H1 (cell line): Measurements from ENCODE around the gene SLC35F1. TPM values are rescaled to one million over a fixed set of nuclear protein-coding genes. Genes with fewer than 3 reads are reported as not detected.
A peak's percentile ranks its signal among the peaks of the same experiment; 100 is the strongest.

Experiments used
- CTCF ChIA-PET: fragments of 300-600 bp; sonication (Branson Sonifier 250); formaldehyde crosslinking; loops from one replicate; lab custom pipeline; 2021; ENCODE audit not compliant: partially characterized antibody; lab: Charles Lee
- POLR2A ChIA-PET: fragments of 300-600 bp; sonication (Branson Sonifier 250); formaldehyde crosslinking; loops from one replicate; lab custom pipeline; 2021; ENCODE audit warnings: inconsistent platforms; ENCODE audit not compliant: partially characterized antibody; lab: Charles Lee
- DNase-seq, 2 experiments: peaks; one replicate each; pipeline versions ENCODE4 v3.0.0 to v3.0.0-alpha.2; 2010 to 2022; ENCODE audit warnings: low spot score in 2 of 2, low read depth in 1 of 2, mixed read lengths in 1 of 2
- FAIRE-seq: peaks from 2 replicates; lab custom pipeline; 2011; peaks lifted over from hg19 to GRCh38; lab: Jason Lieb, UNC
- H2AFZ ChIP-seq: 2 replicates; pipeline ENCODE4 v1.8.1; 2012; ENCODE audit warnings: low read length, inconsistent platforms
- H2AK5ac ChIP-seq: 2 replicates; pipeline ENCODE4 v1.6.1; 2013; ENCODE audit warnings: low read depth, low read length
- H2BK120ac ChIP-seq: replicated peaks from 2 replicates; pipeline ENCODE3; 2013; ENCODE audit warnings: low read depth, low read length, inconsistent platforms
- H2BK12ac ChIP-seq: 2 replicates; pipeline ENCODE4 v1.6.1; 2013; ENCODE audit warnings: low read depth, low read length
- H2BK15ac ChIP-seq: 2 replicates; pipeline ENCODE4 v1.6.1; 2013; ENCODE audit warnings: low read length
- H2BK20ac ChIP-seq: 2 replicates; pipeline ENCODE4 v1.6.1; 2013; ENCODE audit warnings: low read length
- H2BK5ac ChIP-seq: 2 replicates; pipeline ENCODE4 v1.6.1; 2013; ENCODE audit warnings: low read depth, low read length
- H3K14ac ChIP-seq: 2 replicates; pipeline ENCODE4 v1.6.1; 2013; ENCODE audit warnings: inconsistent platforms; ENCODE audit not compliant: insufficient read length
- H3K18ac ChIP-seq: 2 replicates; pipeline ENCODE4 v1.6.1; 2013; ENCODE audit warnings: low read length; ENCODE audit errors: extremely low read depth
- H3K23ac ChIP-seq: 2 replicates; pipeline ENCODE4 v1.6.1; 2013; ENCODE audit warnings: inconsistent platforms; ENCODE audit not compliant: insufficient read length
- H3K23me2 ChIP-seq: 2 replicates; pipeline ENCODE4 v1.6.1; 2013; ENCODE audit warnings: low read depth, low read length
- H3K27ac ChIP-seq: 2 replicates; pipeline ENCODE4 v1.6.1; 2011; ENCODE audit warnings: low read depth, low read length, inconsistent platforms
- H3K27me3 ChIP-seq, 4 experiments: replicated peaks in 1 of 4; 1 replicate in 1 of 4; 2 replicates in 3 of 4; pipeline versions ENCODE4 v1.6.1 to v1.8.1; 2011 to 2013; ENCODE audit warnings: low read length in 3 of 4, mild to moderate bottlenecking in 3 of 4, inconsistent platforms in 2 of 4, mixed read lengths in 2 of 4, moderate library complexity in 1 of 4; ENCODE audit not compliant: control insufficient read depth in 3 of 4, insufficient read depth in 3 of 4; ENCODE audit errors: extremely low read depth in 1 of 4
- H3K36me3 ChIP-seq, 4 experiments: 2 replicates each; pipeline versions ENCODE4 v1.6.1 to v1.8.1; 2011 to 2013; ENCODE audit warnings: mild to moderate bottlenecking in 4 of 4, low read length in 3 of 4, moderate library complexity in 2 of 4, control low read depth in 1 of 4, inconsistent platforms in 1 of 4; ENCODE audit not compliant: insufficient read depth in 4 of 4, control insufficient read depth in 2 of 4
- H3K4ac ChIP-seq: replicated peaks from 2 replicates; pipeline ENCODE3; 2013; ENCODE audit warnings: low read length, low read depth, mixed read lengths, inconsistent platforms; ENCODE audit not compliant: insufficient read length
- H3K4me1 ChIP-seq, 4 experiments: replicated peaks in 1 of 4; 1 replicate in 1 of 4; 2 replicates in 3 of 4; pipeline versions ENCODE4 v1.6.1 to v1.8.1; 2011 to 2013; ENCODE audit warnings: low read length in 3 of 4, inconsistent platforms in 2 of 4, mixed read lengths in 1 of 4; ENCODE audit not compliant: insufficient read depth in 4 of 4, control insufficient read depth in 3 of 4
- H3K4me2 ChIP-seq, 2 experiments: 2 replicates each; pipeline versions ENCODE4 v1.6.1 to v1.8.1; 2011 to 2013; ENCODE audit warnings: low read depth in 2 of 2, low read length in 2 of 2, control low read depth in 1 of 2, inconsistent platforms in 1 of 2, mild to moderate bottlenecking in 1 of 2; ENCODE audit not compliant: insufficient read depth in 1 of 2
- H3K4me3 ChIP-seq, 4 experiments: fragments of 200-600, 300-600 bp in 1 of 4; sonication (generic), shearing (Covaris generic), sonication (Bioruptor Twin) in 1 of 4; 2 replicates each; pipeline versions ENCODE4 v1.5.1 to v1.8.1; 2011 to 2016; ENCODE audit warnings: low read length in 4 of 4, low read depth in 3 of 4, control low read depth in 2 of 4, inconsistent platforms in 2 of 4, mild to moderate bottlenecking in 2 of 4, mixed read lengths in 1 of 4, moderate library complexity in 1 of 4; ENCODE audit not compliant: insufficient read depth in 2 of 4; ENCODE audit errors: extremely low read depth in 1 of 4
- H3K56ac ChIP-seq: replicated peaks from 2 replicates; pipeline ENCODE3; 2013; ENCODE audit warnings: low read depth, mild to moderate bottlenecking, mixed read lengths, low read length, inconsistent platforms; ENCODE audit not compliant: insufficient read length
- H3K79me1 ChIP-seq: 2 replicates; pipeline ENCODE4 v1.6.1; 2013; ENCODE audit warnings: low read depth, low read length, control low read depth
- H3K79me2 ChIP-seq, 2 experiments: 2 replicates each; pipeline versions ENCODE4 v1.6.1 to v1.8.1; 2012 to 2013; ENCODE audit warnings: low read length in 2 of 2, mild to moderate bottlenecking in 2 of 2, inconsistent platforms in 1 of 2; ENCODE audit not compliant: insufficient read depth in 2 of 2, control insufficient read depth in 1 of 2
- H3K9ac ChIP-seq, 4 experiments: replicated peaks in 1 of 4; 1 replicate in 1 of 4; 2 replicates in 3 of 4; pipeline versions ENCODE4 v1.6.1 to v1.8.1; 2011 to 2013; ENCODE audit warnings: low read depth in 3 of 4, low read length in 3 of 4, control low read depth in 2 of 4, mild to moderate bottlenecking in 2 of 4, moderate library complexity in 2 of 4, inconsistent platforms in 1 of 4; ENCODE audit errors: extremely low read depth in 1 of 4
- H3K9me3 ChIP-seq, 2 experiments: 2 replicates each; pipeline versions ENCODE4 v1.6.1 to v1.8.1; 2012 to 2013; ENCODE audit warnings: mild to moderate bottlenecking in 2 of 2, moderate library complexity in 2 of 2, control low read depth in 1 of 2, inconsistent platforms in 1 of 2, low read depth in 1 of 2, low read length in 1 of 2, mixed read lengths in 1 of 2; ENCODE audit not compliant: insufficient read depth in 2 of 2
- H4K20me1 ChIP-seq, 2 experiments: replicated peaks in 1 of 2; 2 replicates each; pipeline versions ENCODE3 to v1.8.1; 2011 to 2013; ENCODE audit warnings: inconsistent platforms in 2 of 2, low read length in 2 of 2, mild to moderate bottlenecking in 1 of 2; ENCODE audit not compliant: insufficient read depth in 2 of 2, control insufficient read depth in 1 of 2
- H4K5ac ChIP-seq: 2 replicates; pipeline ENCODE4 v1.6.1; 2013; ENCODE audit warnings: low read length, low read depth, mixed read lengths, inconsistent platforms; ENCODE audit not compliant: insufficient read length
- H4K8ac ChIP-seq: 2 replicates; pipeline ENCODE4 v1.8.0; 2013; ENCODE audit warnings: mild to moderate bottlenecking, moderate library complexity, low read length, inconsistent platforms; ENCODE audit not compliant: insufficient read depth; ENCODE audit errors: extremely low read depth
- H4K91ac ChIP-seq: replicated peaks from 2 replicates; pipeline ENCODE3; 2013; ENCODE audit warnings: low read length, mixed read lengths, inconsistent platforms; ENCODE audit not compliant: insufficient read length
- CTBP2 ChIP-seq: IDR thresholded peaks from 2 replicates; pipeline ENCODE4 v1.7.0; 2011; ENCODE audit warnings: borderline replicate concordance, mild to moderate bottlenecking, moderate library complexity, mixed read lengths, low read length; ENCODE audit not compliant: insufficient read depth, insufficient read length
- EGR1 ChIP-seq: IDR thresholded peaks from 2 replicates; pipeline ENCODE4 v1.6.1; 2011; ENCODE audit warnings: low read depth, low read length, borderline replicate concordance
- GTF2F1 ChIP-seq: IDR thresholded peaks from 2 replicates; pipeline ENCODE4 v1.6.1; 2012; ENCODE audit warnings: low read depth, low read length, improper control_type of control experiment, borderline replicate concordance
- KDM1A ChIP-seq: fragments of 200-600, 300-600 bp; sonication (generic); IDR thresholded peaks from 2 replicates; pipeline ENCODE4 v1.7.1; 2016; ENCODE audit warnings: mild to moderate bottlenecking, low read length, borderline replicate concordance
- NRF1 ChIP-seq: IDR thresholded peaks from 2 replicates; pipeline ENCODE4 v1.6.1; 2011; ENCODE audit warnings: mild to moderate bottlenecking, low read depth, low read length, improper control_type of control experiment
- PHF8 ChIP-seq: fragments of 200-600 bp; sonication (generic); conservative IDR thresholded peaks from 2 replicates; pipeline ENCODE4 v1.7.1; 2012; ENCODE audit warnings: low read depth, mild to moderate bottlenecking, inconsistent platforms, low read length, moderate library complexity
- WGBS, 2 experiments: shearing (Covaris generic) in 1 of 2; methylation state at CpG; one replicate each; pipeline versions ENCODE4 v1.1.6 to v1.1.7; 2013 to 2015; ENCODE audit warnings: low lambda C conversion rate in 2 of 2, mixed read lengths in 2 of 2, inconsistent platforms in 1 of 2, low coverage in 1 of 2, missing lambda C conversion rate in 1 of 2; ENCODE audit not compliant: insufficient replicate concordance in 2 of 2, insufficient coverage in 1 of 2, insufficient read length in 1 of 2; ENCODE audit errors: extremely low coverage in 1 of 2, missing lambda C conversion rate in 1 of 2; 5-methylcytosine and 5-hydroxymethylcytosine counted together
- polyA plus RNA-seq, 7 experiments: library from polyadenylated mRNA; depleted of rRNA in 3 of 7; stranded (reverse) in 5 of 7; unstranded in 2 of 7; fragments of >200 nt in 5 of 7; fragments of 200-250 nt in 2 of 7; gene quantifications; 1 replicate in 5 of 7; 2 replicates in 1 of 7; 4 replicates in 1 of 7; pipeline versions ENCODE4 v1.2.1 to v1.2.3, GENCODE V29; 2011 to 2013; ENCODE audit warnings: missing spikeins in 2 of 7, mixed read lengths in 2 of 7
- total RNA-seq: library from RNA; stranded (reverse); fragmentation: NEBNext Ultra II Directional; extraction: Animal tissue kit (Norgen Biotek cat#: 25700); gene quantifications from 2 replicates; pipeline ENCODE4 v1.2.1, GENCODE V29; 2021

The SLC35F1 gene
- total and polyA plus RNA-seq, 2 of the 8 experiments (the other 6 are each of a cell fraction or from before 2014, with no cell fraction given) = 7.0 to 10.0 TPM

DNA sequence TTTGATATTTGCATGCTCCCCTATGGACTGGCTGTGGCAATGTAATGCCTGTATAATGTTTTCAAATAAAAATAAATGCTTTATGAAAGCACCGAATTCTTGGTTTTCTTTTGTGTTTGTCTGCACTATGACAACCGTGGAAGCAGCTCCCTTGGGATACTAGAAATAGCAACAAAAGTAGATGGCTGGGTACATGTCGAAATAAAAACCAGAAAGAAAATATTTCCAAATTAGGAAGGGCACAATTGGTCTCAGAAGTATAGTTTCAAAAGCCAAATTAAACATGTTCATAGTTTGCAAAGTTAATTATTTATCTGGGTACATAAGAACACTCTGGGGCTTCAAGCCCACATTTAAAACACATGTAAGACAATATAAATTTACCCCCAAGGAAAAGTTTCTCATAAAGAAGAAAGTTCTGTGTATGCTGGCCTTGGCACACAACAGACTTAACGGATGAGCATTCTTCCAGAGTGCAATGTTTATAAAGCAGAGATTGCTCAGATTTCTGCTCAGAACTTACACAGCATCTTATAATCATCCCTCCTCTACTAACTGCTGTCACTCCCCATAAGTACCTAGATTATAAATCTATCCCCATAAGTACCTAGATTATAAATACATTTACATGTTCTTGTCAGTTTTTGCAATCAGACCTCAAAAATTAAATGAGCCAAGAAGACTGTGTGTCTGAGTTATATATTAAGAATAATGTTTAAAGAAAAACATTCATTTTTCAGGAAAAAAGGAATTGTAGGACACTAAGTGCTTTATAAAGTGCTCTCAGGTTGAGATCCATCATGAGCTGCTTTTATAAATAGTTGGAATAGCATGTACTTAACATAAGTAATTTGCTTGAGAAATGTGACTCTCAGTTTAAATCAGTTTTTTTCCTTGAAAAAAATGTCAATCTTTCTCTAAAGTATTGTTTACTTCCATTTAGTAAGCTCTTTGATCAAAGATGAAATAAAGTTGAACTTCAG, 410.8 kb downstream of the SLC35F1 start:
- Histone ChIP-seq H3K4me3 (no peak overlapping the region), H2BK20ac (no peak overlapping the region), H2BK12ac (no peak overlapping the region), H4K8ac (no peak overlapping the region), H3K9ac (peak overlapping the region in 1 of 4 experiments; percentile 37; a peak in 1 of 7 replicates), H3K18ac (no peak overlapping the region), H3K14ac (no peak overlapping the region), H3K79me1 (no peaks in the 10 kb centered on the region), H3K23me2 (no peaks in the 10 kb centered on the region), H2AFZ (no peak overlapping the region), H2BK5ac (no peak overlapping the region), H2BK120ac (no peak overlapping the region), H3K27me3 (no peaks in the 10 kb centered on the region), H4K91ac (no peak overlapping the region), H3K36me3 (no peaks in the 10 kb centered on the region), H2AK5ac (no peak overlapping the region), H3K56ac (no peak overlapping the region), H3K27ac (no peak overlapping the region), H3K23ac (no peak overlapping the region), H4K20me1 (no peaks in the 10 kb centered on the region), H3K79me2 (no peaks in the 10 kb centered on the region), H3K4me1 (no peaks in the 10 kb centered on the region), H3K9me3 (no peaks in the 10 kb centered on the region), H3K4me2 (no peak overlapping the region), H3K4ac (no peak overlapping the region), H4K5ac (no peak overlapping the region), H2BK15ac (no peak overlapping the region)
- FAIRE-seq (no peak), DNase-seq (no peak)
- ChIA-PET POLR2A (no interaction called here), CTCF (interaction anchor here (1.0 to 1.9 kb wide), 2 partner anchors 34 to 258 kb away, joined by 4 to 5 read pairs; no protein-coding TSS in a partner anchor)
- WGBS, 2 experiments = 92% methylated on average over 4 of the region's 4 CpGs; no CpG with 5 or more reads in 1 of the 2 experiments
- TF ChIP-seq KDM1A = no peak
- TF ChIP-seq GTF2F1 = no peak
- no peak for TF ChIP-seq NRF1
- TF ChIP-seq PHF8 = no peak
- TF ChIP-seq CTBP2 = no peak
- no peak for TF ChIP-seq EGR1
